ENCODE measurements around the gene PAK1.

DNA sequence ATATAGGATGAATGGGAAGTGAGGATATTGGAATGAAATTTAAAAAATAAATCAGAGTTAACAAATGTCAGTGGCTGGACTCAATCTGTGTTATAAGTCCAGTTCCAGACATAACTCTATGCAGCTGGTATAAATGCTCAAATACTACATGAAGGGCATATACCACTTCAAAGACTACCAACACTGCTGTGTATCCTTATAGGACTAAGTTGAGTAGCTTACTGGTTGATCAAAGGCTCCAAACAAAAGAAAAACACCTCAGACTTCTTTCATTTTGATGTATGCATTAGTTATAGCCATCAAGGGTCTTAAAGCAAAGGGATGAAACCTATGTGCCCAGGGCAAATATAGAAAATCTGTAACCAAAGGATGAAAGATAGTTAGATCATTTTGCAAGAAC is 86.2 kb downstream of the PAK1 start:
- TF ChIP-seq, protein P1, sequence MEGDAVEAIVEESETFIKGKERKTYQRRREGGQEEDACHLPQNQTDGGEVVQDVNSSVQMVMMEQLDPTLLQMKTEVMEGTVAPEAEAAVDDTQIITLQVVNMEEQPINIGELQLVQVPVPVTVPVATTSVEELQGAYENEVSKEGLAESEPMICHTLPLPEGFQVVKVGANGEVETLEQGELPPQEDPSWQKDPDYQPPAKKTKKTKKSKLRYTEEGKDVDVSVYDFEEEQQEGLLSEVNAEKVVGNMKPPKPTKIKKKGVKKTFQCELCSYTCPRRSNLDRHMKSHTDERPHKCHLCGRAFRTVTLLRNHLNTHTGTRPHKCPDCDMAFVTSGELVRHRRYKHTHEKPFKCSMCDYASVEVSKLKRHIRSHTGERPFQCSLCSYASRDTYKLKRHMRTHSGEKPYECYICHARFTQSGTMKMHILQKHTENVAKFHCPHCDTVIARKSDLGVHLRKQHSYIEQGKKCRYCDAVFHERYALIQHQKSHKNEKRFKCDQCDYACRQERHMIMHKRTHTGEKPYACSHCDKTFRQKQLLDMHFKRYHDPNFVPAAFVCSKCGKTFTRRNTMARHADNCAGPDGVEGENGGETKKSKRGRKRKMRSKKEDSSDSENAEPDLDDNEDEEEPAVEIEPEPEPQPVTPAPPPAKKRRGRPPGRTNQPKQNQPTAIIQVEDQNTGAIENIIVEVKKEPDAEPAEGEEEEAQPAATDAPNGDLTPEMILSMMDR (IDR thresholded peaks at IDR 0.05 in 2 of 3, conservative IDR thresholded peaks at IDR 0.05 in 1 of 3; ENCODE audit: control insufficient read depth in 2 of 3, extremely low read depth in 1 of 3, insufficient read depth in 1 of 3, low read depth in 3 of 3, low read length in 3 of 3), result no peak
- TF ChIP-seq POLR2A (IDR thresholded peaks at IDR 0.05; ENCODE audit: low read depth, low read length) (no peak), SP1 (IDR thresholded peaks at IDR 0.05; ENCODE audit: low read depth, low read length) (no peak), EGR1 (IDR thresholded peaks at IDR 0.05; ENCODE audit: borderline replicate concordance in 1 of 2, low read depth in 2 of 2, low read length in 2 of 2) (no peak), SRF (IDR thresholded peaks at IDR 0.05; ENCODE audit: low read depth in 2 of 2, low read length in 2 of 2) (no peak), RAD21 (IDR thresholded peaks at IDR 0.05; ENCODE audit: insufficient read depth, low read depth, low read length) (no peak), EZH2 (IDR thresholded peaks at IDR 0.05; ENCODE audit: borderline replicate concordance, control insufficient read depth, low read depth, low read length) (no peak)
- TF ChIP-seq, protein P2, sequence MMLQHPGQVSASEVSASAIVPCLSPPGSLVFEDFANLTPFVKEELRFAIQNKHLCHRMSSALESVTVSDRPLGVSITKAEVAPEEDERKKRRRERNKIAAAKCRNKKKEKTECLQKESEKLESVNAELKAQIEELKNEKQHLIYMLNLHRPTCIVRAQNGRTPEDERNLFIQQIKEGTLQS (IDR thresholded peaks at IDR 0.05; ENCODE audit: borderline replicate concordance, extremely low read depth, low read depth, low read length), result no peak

All from GM12878 (cell line).